Trophoblast cell (in vitro differentiated cells and primary cell): ENCODE results near the gene RYK.
A peak's percentile ranks its signal among the peaks of the same experiment; 100 is the strongest.

Experiments
- DNase-seq, 2 donors: peaks; one replicate each; pipeline ENCODE4 v3.0.0-alpha.2; 2016
- H2AFZ ChIP-seq: 2 replicates; pipeline ENCODE4 v1.6.1; 2013; ENCODE audit warnings: low read length, moderate library complexity, mild to moderate bottlenecking; ENCODE audit not compliant: insufficient read depth, poor library complexity
- H2AK5ac ChIP-seq: 2 replicates; pipeline ENCODE4 v1.6.1; 2013; ENCODE audit warnings: mild to moderate bottlenecking, low read length
- H2BK120ac ChIP-seq: 2 replicates; pipeline ENCODE4 v1.6.1; 2013; ENCODE audit warnings: low read length, mild to moderate bottlenecking, moderate library complexity; ENCODE audit not compliant: insufficient read depth, poor library complexity
- H2BK12ac ChIP-seq: 2 replicates; pipeline ENCODE4 v1.6.1; 2013; ENCODE audit warnings: mild to moderate bottlenecking, low read length, moderate library complexity
- H2BK5ac ChIP-seq: 2 replicates; pipeline ENCODE4 v1.6.1; 2013; ENCODE audit warnings: low read length, low read depth, moderate library complexity, mild to moderate bottlenecking; ENCODE audit not compliant: poor library complexity
- H3K14ac ChIP-seq: 2 replicates; pipeline ENCODE4 v1.6.1; 2013; ENCODE audit warnings: mild to moderate bottlenecking, low read length
- H3K18ac ChIP-seq: 2 replicates; pipeline ENCODE4 v1.6.1; 2013; ENCODE audit warnings: mild to moderate bottlenecking, low read length
- H3K23ac ChIP-seq: 2 replicates; pipeline ENCODE4 v1.6.1; 2013; ENCODE audit warnings: low read length
- H3K27ac ChIP-seq: 2 replicates; pipeline ENCODE4 v1.5.1; 2013; ENCODE audit warnings: low read depth, mild to moderate bottlenecking, inconsistent platforms, low read length, moderate library complexity
- H3K27me3 ChIP-seq: 2 replicates; pipeline ENCODE4 v1.6.1; 2013; ENCODE audit warnings: inconsistent platforms, mild to moderate bottlenecking, low read length, moderate library complexity; ENCODE audit not compliant: insufficient read depth
- H3K36me3 ChIP-seq, 2 experiments: 1 replicate in 1 of 2; 2 replicates in 1 of 2; pipeline ENCODE4 v1.6.1; 2013; ENCODE audit warnings: low read length in 2 of 2, mild to moderate bottlenecking in 2 of 2, moderate library complexity in 1 of 2; ENCODE audit not compliant: insufficient read depth in 2 of 2, control insufficient read depth in 1 of 2
- H3K4ac ChIP-seq: 2 replicates; pipeline ENCODE4 v1.6.1; 2013; ENCODE audit warnings: low read depth, mild to moderate bottlenecking, low read length, moderate library complexity
- H3K4me1 ChIP-seq, 2 experiments: 1 replicate in 1 of 2; 2 replicates in 1 of 2; pipeline ENCODE4 v1.6.1; 2013; ENCODE audit warnings: low read length in 2 of 2, mild to moderate bottlenecking in 2 of 2, moderate library complexity in 1 of 2; ENCODE audit not compliant: insufficient read depth in 2 of 2, control insufficient read depth in 1 of 2
- H3K4me2 ChIP-seq: 2 replicates; pipeline ENCODE4 v1.6.1; 2013; ENCODE audit warnings: inconsistent platforms, mild to moderate bottlenecking, low read length, moderate library complexity
- H3K4me3 ChIP-seq: 2 replicates; pipeline ENCODE4 v1.5.1; 2013; ENCODE audit warnings: mild to moderate bottlenecking, low read depth, low read length, inconsistent platforms
- H3K79me1 ChIP-seq: one replicate; pipeline ENCODE4 v1.6.1; 2013; ENCODE audit warnings: low read length
- H3K79me2 ChIP-seq: 2 replicates; pipeline ENCODE4 v1.6.1; 2013; ENCODE audit warnings: low read length, mild to moderate bottlenecking; ENCODE audit not compliant: control insufficient read depth, insufficient read depth, poor library complexity
- H3K9ac ChIP-seq: 2 replicates; pipeline ENCODE4 v1.6.1; 2013; ENCODE audit warnings: mild to moderate bottlenecking, low read length
- H3K9me3 ChIP-seq: 2 replicates; pipeline ENCODE4 v1.6.1; 2013; ENCODE audit warnings: low read depth, mild to moderate bottlenecking, control low read depth, inconsistent platforms, low read length; ENCODE audit not compliant: insufficient read depth
- H4K12ac ChIP-seq: 2 replicates; pipeline ENCODE4 v1.6.1; 2013; ENCODE audit warnings: low read depth, mild to moderate bottlenecking, low read length, moderate library complexity
- H4K8ac ChIP-seq: 2 replicates; pipeline ENCODE4 v1.6.1; 2013; ENCODE audit warnings: low read depth, mild to moderate bottlenecking, low read length, moderate library complexity
- H4K91ac ChIP-seq: one replicate; pipeline ENCODE4 v1.6.1; 2013; ENCODE audit warnings: low read depth, mild to moderate bottlenecking, low read length, moderate library complexity
- WGBS: extraction: QIAGEN DNeasy Blood & Tissue Kit; methylation state at CpG from one replicate; pipeline ENCODE4 v1.1.7; 2013; ENCODE audit warnings: missing lambda C conversion rate; ENCODE audit not compliant: insufficient read length, insufficient coverage; ENCODE audit errors: extremely low coverage; 5-methylcytosine and 5-hydroxymethylcytosine counted together

The RYK gene

GRCh38 chr3:134190250-134190649 is 60.4 kb downstream of the RYK start:
- no peak overlapping the region for H3K18ac ChIP-seq
- 100% methylated on average over 2 of the region's 3 CpGs for WGBS
- no peak overlapping the region for H3K14ac ChIP-seq
- no peak overlapping the region for H3K4ac ChIP-seq
- peak in 1 of 2 donors; percentile 57 for DNase-seq
- no peak overlapping the region for H4K8ac ChIP-seq
- H3K23ac ChIP-seq = no peak overlapping the region
- no peak overlapping the region for H2BK5ac ChIP-seq
- no peak overlapping the region for H4K12ac ChIP-seq
- H3K27ac ChIP-seq = no peak overlapping the region
- no peak overlapping the region for H4K91ac ChIP-seq
- H2BK12ac ChIP-seq = no peak overlapping the region
- no peak overlapping the region for H3K4me3 ChIP-seq
- H3K4me2 ChIP-seq = no peak overlapping the region
- no peaks in the 10 kb centered on the region for H3K9me3 ChIP-seq
- no peaks in the 10 kb centered on the region for H3K79me1 ChIP-seq
- no peak overlapping the region for H3K9ac ChIP-seq
- peaks cover 0 to 1% of the 10 kb centered on the region in 2 experiments for H3K36me3 ChIP-seq
- no peaks in the 10 kb centered on the region for H3K79me2 ChIP-seq
- no peak overlapping the region for H2BK120ac ChIP-seq
- H3K27me3 ChIP-seq = no peaks in the 10 kb centered on the region
- no peak overlapping the region for H2AFZ ChIP-seq
- H3K4me1 ChIP-seq = no peaks in the 10 kb centered on the region
- no peak overlapping the region for H2AK5ac ChIP-seq

- Histone ChIP-seq H3K27ac (no peak overlapping the region), H3K36me3 (peaks cover 0 to 1% of the 10 kb centered on the region in 2 experiments), H3K4me3 (no peak overlapping the region), H3K4ac (no peak overlapping the region), H3K9me3 (no peaks in the 10 kb centered on the region), H3K79me1 (no peaks in the 10 kb centered on the region), H2AK5ac (no peak overlapping the region), H3K4me1 (no peaks in the 10 kb centered on the region), H4K91ac (no peak overlapping the region), H4K12ac (no peak overlapping the region), H2BK5ac (no peak overlapping the region), H3K14ac (no peak overlapping the region), H3K9ac (no peak overlapping the region), H2BK120ac (no peak overlapping the region), H4K8ac (no peak overlapping the region), H3K27me3 (no peaks in the 10 kb centered on the region), H2BK12ac (no peak overlapping the region), H3K4me2 (no peak overlapping the region), H3K23ac (no peak overlapping the region), H2AFZ (no peak overlapping the region), H3K79me2 (no peaks in the 10 kb centered on the region), H3K18ac (no peak overlapping the region)
- peak; percentile 43 to 77 for DNase-seq
Observed at GRCh38 chr3:134189849-134190248, 60.8 kb downstream of the RYK start.

- Histone ChIP-seq H2AK5ac (no peak overlapping the region), H3K4me2 (no peak overlapping the region), H2AFZ (no peak overlapping the region), H4K91ac (no peak overlapping the region), H3K18ac (no peak overlapping the region), H3K4me1 (no peaks in the 10 kb centered on the region), H2BK12ac (no peak overlapping the region), H3K9me3 (no peaks in the 10 kb centered on the region), H3K4ac (no peak overlapping the region), H4K8ac (no peak overlapping the region), H3K27ac (no peak overlapping the region), H3K79me1 (no peaks in the 10 kb centered on the region), H3K14ac (no peak overlapping the region), H2BK120ac (no peak overlapping the region), H3K9ac (no peak overlapping the region), H4K12ac (no peak overlapping the region), H3K27me3 (no peaks in the 10 kb centered on the region), H3K79me2 (no peaks in the 10 kb centered on the region), H3K4me3 (no peak overlapping the region), H3K36me3 (peaks cover 1 to 2% of the 10 kb centered on the region in 2 experiments), H2BK5ac (no peak overlapping the region), H3K23ac (no peak overlapping the region)
- no CpG with 5 or more reads among the region's 3 CpGs for WGBS
- no peak for DNase-seq
Observed at GRCh38 chr3:134186391-134186790, 64.3 kb downstream of the RYK start.

- Histone ChIP-seq H4K8ac (no peak overlapping the region), H3K4ac (no peak overlapping the region), H2BK120ac (no peak overlapping the region), H3K27ac (no peak overlapping the region), H3K9me3 (no peaks in the 10 kb centered on the region), H2AK5ac (no peak overlapping the region), H3K27me3 (no peaks in the 10 kb centered on the region), H3K79me2 (no peaks in the 10 kb centered on the region), H3K18ac (no peak overlapping the region), H3K23ac (no peak overlapping the region), H3K4me3 (no peak overlapping the region), H3K14ac (no peak overlapping the region), H3K4me1 (no peaks in the 10 kb centered on the region), H4K12ac (no peak overlapping the region), H4K91ac (no peak overlapping the region), H3K4me2 (no peak overlapping the region), H2BK5ac (no peak overlapping the region), H3K79me1 (no peaks in the 10 kb centered on the region), H2AFZ (no peak overlapping the region), H3K9ac (no peak overlapping the region), H2BK12ac (no peak overlapping the region), H3K36me3 (peaks cover 3% of the 10 kb centered on the region in 2 experiments)
- WGBS = no CpG with 5 or more reads among the region's 1 CpG
- DNase-seq = no peak
Observed at GRCh38 chr3:134180761-134181160, 69.9 kb downstream of the RYK start.
